Measurements from ENCODE around the gene EXTL1. TPM values are rescaled to one million over a fixed set of nuclear protein-coding genes. Genes with fewer than 3 reads are reported as not detected.

EXTL1 gene
- total RNA-seq, 2 donors from 2014 or later = 1.6 TPM; not detected in 1

DNA sequence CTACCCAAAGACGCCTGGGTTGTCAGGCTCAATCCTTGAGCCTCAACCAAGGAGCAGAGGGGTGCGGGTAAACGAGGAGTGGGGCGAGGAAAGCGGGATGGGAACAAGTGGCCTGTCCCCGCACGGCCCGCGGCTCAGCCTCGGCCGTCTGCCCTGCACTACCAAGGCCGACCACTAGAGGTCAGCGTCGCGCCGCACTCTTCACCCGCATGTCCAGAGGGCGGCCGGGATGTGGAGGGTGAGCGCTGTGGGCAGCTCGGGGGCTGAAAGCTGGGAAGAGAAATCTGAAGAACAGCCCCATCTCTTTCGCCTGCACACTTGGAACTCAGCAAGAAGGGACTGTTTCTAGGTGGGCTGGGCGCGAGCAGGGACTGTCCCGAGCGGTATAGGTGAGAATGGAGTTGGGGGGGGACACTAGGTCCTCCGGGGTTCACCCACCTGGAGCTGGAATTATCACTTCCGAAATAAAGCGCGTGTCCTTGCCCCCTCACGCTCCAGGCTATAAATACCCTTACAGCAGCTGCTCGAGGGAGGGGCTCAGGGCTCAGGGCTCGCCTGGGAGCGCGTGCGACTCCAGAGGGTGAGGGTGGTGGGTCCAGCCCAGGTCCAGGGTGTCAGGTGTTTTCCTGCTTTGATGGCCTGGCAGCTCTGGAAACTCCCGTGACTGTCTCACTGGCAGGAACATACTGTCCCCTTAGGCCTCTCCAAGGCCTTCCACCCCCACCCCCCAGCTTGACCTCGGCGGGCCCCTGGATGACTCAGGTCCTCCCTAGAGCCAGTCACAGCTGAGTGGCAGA lies 14.6 kb downstream of the EXTL1 start:
- peaks cover 8 to 13% of the 10 kb centered on the region in 2 donors for H3K4me1 ChIP-seq (ENCODE audit: control insufficient read depth in 1 of 2, low read depth in 2 of 2)
- ATAC-seq (ENCODE audit: insufficient number of reproducible peaks, low FRiP score, low read depth) (peak; percentile 79), DNase-seq (ENCODE audit: low spot score) (peak; percentile 33)
- H3K27ac ChIP-seq = peak overlapping the region in 1 of 2 donors; percentile 60
- TF ChIP-seq, protein P1, sequence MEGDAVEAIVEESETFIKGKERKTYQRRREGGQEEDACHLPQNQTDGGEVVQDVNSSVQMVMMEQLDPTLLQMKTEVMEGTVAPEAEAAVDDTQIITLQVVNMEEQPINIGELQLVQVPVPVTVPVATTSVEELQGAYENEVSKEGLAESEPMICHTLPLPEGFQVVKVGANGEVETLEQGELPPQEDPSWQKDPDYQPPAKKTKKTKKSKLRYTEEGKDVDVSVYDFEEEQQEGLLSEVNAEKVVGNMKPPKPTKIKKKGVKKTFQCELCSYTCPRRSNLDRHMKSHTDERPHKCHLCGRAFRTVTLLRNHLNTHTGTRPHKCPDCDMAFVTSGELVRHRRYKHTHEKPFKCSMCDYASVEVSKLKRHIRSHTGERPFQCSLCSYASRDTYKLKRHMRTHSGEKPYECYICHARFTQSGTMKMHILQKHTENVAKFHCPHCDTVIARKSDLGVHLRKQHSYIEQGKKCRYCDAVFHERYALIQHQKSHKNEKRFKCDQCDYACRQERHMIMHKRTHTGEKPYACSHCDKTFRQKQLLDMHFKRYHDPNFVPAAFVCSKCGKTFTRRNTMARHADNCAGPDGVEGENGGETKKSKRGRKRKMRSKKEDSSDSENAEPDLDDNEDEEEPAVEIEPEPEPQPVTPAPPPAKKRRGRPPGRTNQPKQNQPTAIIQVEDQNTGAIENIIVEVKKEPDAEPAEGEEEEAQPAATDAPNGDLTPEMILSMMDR (IDR thresholded peaks at IDR 0.05) = peak; percentile 100
- no peaks in the 10 kb centered on the region for H3K9me3 ChIP-seq
- peak overlapping the region; percentile 98 for H3K4me3 ChIP-seq
- H3K36me3 ChIP-seq = no peaks in the 10 kb centered on the region
- no peaks in the 10 kb centered on the region for H3K27me3 ChIP-seq (replicated peaks; ENCODE audit: insufficient read depth)

DNA sequence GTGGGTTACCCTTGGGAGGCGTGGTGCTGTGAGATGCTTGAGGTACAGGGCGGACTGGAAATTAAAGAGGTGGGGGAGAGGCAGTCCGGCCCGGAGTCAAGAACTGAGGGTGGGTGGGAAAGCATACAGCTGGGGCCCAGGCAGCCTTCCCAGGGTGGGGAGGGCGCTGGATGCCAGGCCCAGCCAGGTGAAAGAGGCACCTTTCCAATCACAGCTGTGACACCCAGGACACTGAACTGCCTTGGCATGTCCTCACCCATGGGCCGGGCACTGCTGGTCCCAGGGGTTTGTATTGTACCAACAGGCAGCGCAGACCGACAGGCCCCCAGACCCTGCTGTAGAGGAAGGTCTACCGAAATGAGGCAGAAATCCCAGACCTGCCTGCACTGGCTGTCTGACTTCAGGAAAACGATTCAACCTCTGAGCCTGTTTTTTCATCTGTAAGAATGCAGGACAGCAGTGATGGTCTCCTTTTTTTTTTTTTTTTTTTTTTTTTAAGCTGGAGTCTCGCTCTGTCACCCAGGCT lies 15.2 kb downstream of the EXTL1 start:
- Histone ChIP-seq H3K27ac (no peak overlapping the region), H3K9me3 (no peaks in the 10 kb centered on the region), H3K4me3 (no peak overlapping the region), H3K36me3 (no peaks in the 10 kb centered on the region), H3K4me1 (ENCODE audit: control insufficient read depth in 1 of 2, low read depth in 2 of 2) (peaks cover 8 to 13% of the 10 kb centered on the region in 2 donors), H3K27me3 (replicated peaks; ENCODE audit: insufficient read depth) (no peaks in the 10 kb centered on the region)
- DNase-seq (ENCODE audit: low spot score) (no peak), ATAC-seq (ENCODE audit: insufficient number of reproducible peaks, low FRiP score, low read depth) (no peak)
- TF ChIP-seq, protein P1 (IDR thresholded peaks at IDR 0.05) = no peak

DNA sequence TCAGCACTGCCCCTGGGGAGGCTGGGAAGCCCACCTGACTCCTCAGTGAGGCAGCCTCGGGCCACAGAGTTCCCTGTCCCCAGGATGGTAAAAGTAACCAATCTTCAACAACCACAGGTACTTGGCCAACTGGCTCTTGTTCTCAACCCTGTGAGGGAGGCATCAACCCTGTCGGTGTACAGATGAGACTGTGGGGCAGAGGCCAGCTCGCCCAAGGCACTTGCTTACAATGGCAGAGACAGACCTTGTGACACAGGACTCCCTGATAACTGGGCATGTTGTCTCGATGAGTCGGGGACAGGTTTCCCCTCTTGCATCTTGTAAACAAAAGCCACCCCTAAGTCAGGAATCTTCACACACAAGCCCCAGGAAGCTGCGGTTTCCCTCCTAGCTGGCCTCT lies 16.3 kb downstream of the EXTL1 start:
- Histone ChIP-seq H3K9me3 (no peaks in the 10 kb centered on the region), H3K27me3 (replicated peaks; ENCODE audit: insufficient read depth) (no peaks in the 10 kb centered on the region), H3K4me3 (no peak overlapping the region), H3K4me1 (ENCODE audit: control insufficient read depth in 1 of 2, low read depth in 2 of 2) (peaks cover 8 to 13% of the 10 kb centered on the region in 2 donors), H3K27ac (no peak overlapping the region), H3K36me3 (no peaks in the 10 kb centered on the region)
- DNase-seq (ENCODE audit: low spot score) (no peak), ATAC-seq (ENCODE audit: insufficient number of reproducible peaks, low FRiP score, low read depth) (no peak)
- TF ChIP-seq, protein P1 (IDR thresholded peaks at IDR 0.05) = no peak

DNA sequence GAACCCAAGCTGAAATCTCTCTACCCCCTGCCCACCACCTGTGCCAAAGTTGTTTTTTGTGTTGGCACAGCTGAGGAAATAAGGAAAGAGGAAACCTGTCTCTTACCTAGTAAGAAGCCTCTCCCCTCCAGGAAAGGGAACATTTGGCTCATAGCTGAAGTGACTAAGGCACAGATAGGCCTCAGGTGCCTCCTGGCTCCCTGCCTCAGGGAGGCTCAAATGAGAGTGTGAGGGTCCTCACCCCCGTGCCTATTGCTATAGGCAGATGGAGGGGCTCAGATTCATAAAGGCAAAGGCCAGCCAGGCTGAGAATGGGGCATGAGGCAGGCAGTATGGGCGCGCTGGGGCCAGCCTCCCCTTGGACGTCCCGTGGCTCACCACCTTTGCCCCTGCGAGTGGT lies 16.9 kb downstream of the EXTL1 start:
- Histone ChIP-seq H3K4me3 (no peak overlapping the region), H3K36me3 (no peaks in the 10 kb centered on the region), H3K27ac (no peak overlapping the region), H3K9me3 (no peaks in the 10 kb centered on the region), H3K4me1 (ENCODE audit: control insufficient read depth in 1 of 2, low read depth in 2 of 2) (peaks cover 8 to 13% of the 10 kb centered on the region in 2 donors), H3K27me3 (replicated peaks; ENCODE audit: insufficient read depth) (no peaks in the 10 kb centered on the region)
- TF ChIP-seq, protein P1 (IDR thresholded peaks at IDR 0.05) = no peak
- ATAC-seq (ENCODE audit: insufficient number of reproducible peaks, low FRiP score, low read depth) (no peak), DNase-seq (ENCODE audit: low spot score) (no peak)

DNA sequence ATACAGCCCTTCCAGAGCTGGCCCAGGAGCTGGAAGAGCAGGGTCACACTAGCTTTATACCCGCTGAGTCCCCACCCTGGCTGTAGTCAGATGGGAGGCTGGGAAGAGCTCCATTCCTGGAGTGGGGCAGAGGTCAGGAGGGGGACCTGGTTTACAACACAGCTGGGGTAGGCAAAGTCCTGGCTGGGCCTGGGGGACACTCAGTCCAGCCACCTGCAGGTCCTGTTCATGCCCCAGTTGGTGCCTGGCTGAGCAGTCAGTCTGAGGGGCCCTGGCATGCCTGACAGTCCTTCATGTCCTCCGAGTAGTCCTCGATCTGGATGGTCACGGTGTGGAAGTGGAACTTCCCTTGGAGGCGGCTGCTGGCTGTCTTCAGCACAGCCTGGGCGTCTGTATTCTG lies 17.3 kb downstream of the EXTL1 start:
- ATAC-seq (ENCODE audit: insufficient number of reproducible peaks, low FRiP score, low read depth) (no peak), DNase-seq (ENCODE audit: low spot score) (no peak)
- H3K36me3 ChIP-seq = no peaks in the 10 kb centered on the region
- no peaks in the 10 kb centered on the region for H3K9me3 ChIP-seq
- no peak overlapping the region for H3K27ac ChIP-seq
- H3K4me3 ChIP-seq = no peak overlapping the region
- H3K4me1 ChIP-seq (ENCODE audit: control insufficient read depth in 1 of 2, low read depth in 2 of 2) = peaks cover 8 to 13% of the 10 kb centered on the region in 2 donors
- TF ChIP-seq, protein P1 (IDR thresholded peaks at IDR 0.05) = no peak
- no peaks in the 10 kb centered on the region for H3K27me3 ChIP-seq (replicated peaks; ENCODE audit: insufficient read depth)
